ENCODE results near the gene HEYL. TPM values are rescaled to one million over a fixed set of nuclear protein-coding genes. Genes with fewer than 3 reads are reported as not detected.

The HEYL gene
- total RNA-seq, 1 donor from 2014 or later = not detected

- DNase-seq (ENCODE audit: low read depth in 2 of 2) = no peak
These were observed 508 bp downstream of the HEYL start for GRCh38 chr1:39638965-39639304.

- no peak for DNase-seq (ENCODE audit: low read depth in 2 of 2)
These were observed 2.1 kb downstream of the HEYL start for GRCh38 chr1:39637361-39637760.

GRCh38 chr1:39635871-39636210 lies 3.6 kb downstream of the HEYL start:
- no peak for DNase-seq (ENCODE audit: low read depth in 2 of 2)

GRCh38 chr1:39635205-39635870 lies 4.1 kb downstream of the HEYL start:
- DNase-seq (ENCODE audit: low read depth in 2 of 2) = no peak

- no peak for DNase-seq (ENCODE audit: low read depth in 2 of 2)
These were observed 6.0 kb downstream of the HEYL start for GRCh38 chr1:39633422-39633821.

GRCh38 chr1:39632682-39633417 lies 6.6 kb downstream of the HEYL start:
- peak; percentile 30 to 69 for DNase-seq (ENCODE audit: low read depth in 2 of 2)

GRCh38 chr1:39632323-39632681 lies 7.1 kb downstream of the HEYL start:
- DNase-seq (ENCODE audit: low read depth in 2 of 2) = no peak

- DNase-seq (ENCODE audit: low read depth in 2 of 2) = no peak
These were observed 7.8 kb downstream of the HEYL start for GRCh38 chr1:39631361-39632322.

GRCh38 chr1:39628807-39629350 lies 10.6 kb downstream of the HEYL start:
- no peak for DNase-seq (ENCODE audit: low read depth in 2 of 2)

GRCh38 chr1:39626646-39627045 lies 12.8 kb downstream of the HEYL start:
- DNase-seq (ENCODE audit: low read depth in 2 of 2) = no peak

- DNase-seq (ENCODE audit: low read depth in 2 of 2) = no peak
These were observed 13.8 kb downstream of the HEYL start for GRCh38 chr1:39625462-39626273.

GRCh38 chr1:39625009-39625408 lies 14.4 kb downstream of the HEYL start:
- DNase-seq (ENCODE audit: low read depth in 2 of 2) = no peak

- DNase-seq (ENCODE audit: low read depth in 2 of 2) = no peak
These were observed 16.4 kb downstream of the HEYL start for GRCh38 chr1:39623053-39623452.

- no peak for DNase-seq (ENCODE audit: low read depth in 2 of 2)
These were observed 17.0 kb downstream of the HEYL start for GRCh38 chr1:39622427-39622826.

GRCh38 chr1:39620659-39621165 lies 18.7 kb downstream of the HEYL start:
- peak; percentile 19 to 41 for DNase-seq (ENCODE audit: low read depth in 2 of 2)

GRCh38 chr1:39617488-39618049 lies 21.9 kb downstream of the HEYL start:
- DNase-seq (ENCODE audit: low read depth in 2 of 2) = no peak

GRCh38 chr1:39615086-39615673 lies 24.3 kb downstream of the HEYL start:
- DNase-seq (ENCODE audit: low read depth in 2 of 2) = no peak

GRCh38 chr1:39614488-39614887 lies 25.0 kb downstream of the HEYL start:
- DNase-seq (ENCODE audit: low read depth in 2 of 2) = no peak

GRCh38 chr1:39613250-39613649 lies 26.2 kb downstream of the HEYL start:
- no peak for DNase-seq (ENCODE audit: low read depth in 2 of 2)

- peak; percentile 45 to 66 for DNase-seq (ENCODE audit: low read depth in 2 of 2)
These were observed 29.7 kb downstream of the HEYL start for GRCh38 chr1:39609618-39610331.
